HG03558 (cell line): ENCODE results near the gene ARHGEF7.
A peak's percentile ranks its signal among the peaks of the same experiment; 100 is the strongest.
"Not testable (repeated sequence)": the region's sequence is repeated elsewhere in the genome, so short reads cannot be mapped to it uniquely, and the experiment has no call there.

Source experiments
- ATAC-seq: cut with Tn5 transposase; IDR thresholded peaks from one replicate; pipeline ENCODE4 v1.9.1; 2021; ENCODE audit warnings: moderate number of reproducible peaks; ENCODE audit not compliant: unreplicated experiment; ENCODE audit errors: extremely low read depth

Gene ARHGEF7

GRCh38 chr13:111184458-111185401 is 69.6 kb downstream of the ARHGEF7 start:
- ATAC-seq, result peak; percentile 84

- ATAC-seq, result no peak
These were observed 71.3 kb downstream of the ARHGEF7 start for GRCh38 chr13:111186305-111186935.

- no peak for ATAC-seq
These were observed 72.9 kb downstream of the ARHGEF7 start for GRCh38 chr13:111187960-111188541.

DNA sequence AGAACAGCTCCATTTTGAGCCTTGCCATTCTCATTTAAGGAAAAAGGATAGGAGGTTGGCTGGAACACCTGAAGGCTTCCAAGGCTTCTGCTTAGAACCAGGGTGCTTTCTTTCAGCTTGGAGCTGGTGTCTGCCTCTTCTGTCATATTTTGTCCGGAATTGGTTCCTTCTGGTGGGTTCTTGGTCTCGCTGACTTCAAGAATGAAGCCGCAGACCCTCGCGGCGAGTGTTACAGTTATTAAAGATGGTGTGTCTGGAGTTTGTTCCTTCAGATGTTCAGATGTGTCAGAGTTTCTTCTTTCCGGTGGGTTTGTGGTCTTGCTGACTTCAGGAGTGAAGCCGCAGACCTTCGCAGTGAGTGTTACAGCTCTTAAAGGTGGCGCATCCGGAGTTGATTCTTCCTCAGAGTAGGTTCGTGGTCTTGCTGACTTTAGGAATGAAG is 74.0 kb downstream of the ARHGEF7 start:
- not testable (repeated sequence) for ATAC-seq

- ATAC-seq, result not testable (repeated sequence)
These were observed 74.4 kb downstream of the ARHGEF7 start for GRCh38 chr13:111189516-111189915.

- ATAC-seq, result not testable (repeated sequence)
These were observed 78.1 kb downstream of the ARHGEF7 start for GRCh38 chr13:111193223-111193622.

- ATAC-seq, result not testable (repeated sequence)
These were observed 79.5 kb downstream of the ARHGEF7 start for GRCh38 chr13:111194651-111195050.

- not testable (repeated sequence) for ATAC-seq
These were observed 83.7 kb downstream of the ARHGEF7 start for GRCh38 chr13:111198732-111199378.

DNA sequence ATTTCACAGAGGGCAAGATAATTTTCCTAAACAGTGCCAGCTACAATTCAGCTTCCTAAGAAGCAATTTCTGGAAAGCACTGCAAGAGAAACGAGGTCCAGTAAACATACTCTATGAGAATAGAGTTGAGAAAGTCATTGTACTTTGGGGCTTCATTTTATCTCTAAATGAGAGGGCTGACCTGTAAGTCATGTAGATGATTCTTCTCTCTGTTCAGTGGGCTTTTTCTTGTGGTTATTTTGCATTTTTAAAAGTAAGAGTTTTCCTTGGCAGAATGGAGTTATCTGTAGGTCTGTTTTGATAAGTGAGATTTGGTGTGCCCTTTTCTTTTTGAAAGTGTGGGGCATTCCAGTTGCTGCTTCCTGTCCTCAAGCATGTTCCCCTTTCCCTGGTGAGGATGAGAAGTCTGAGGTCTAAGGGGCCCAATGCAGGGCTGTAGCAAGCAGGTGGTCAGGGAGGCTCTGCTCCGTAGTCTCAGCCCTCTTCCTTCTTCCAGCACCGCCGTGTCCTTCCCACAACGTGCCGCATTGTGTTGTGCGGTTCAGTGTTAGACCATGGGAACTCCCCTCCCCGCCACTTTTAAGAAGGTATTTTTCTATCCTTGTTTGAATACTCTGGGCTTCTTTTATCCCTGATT is 86.3 kb downstream of the ARHGEF7 start:
- no peak for ATAC-seq

DNA sequence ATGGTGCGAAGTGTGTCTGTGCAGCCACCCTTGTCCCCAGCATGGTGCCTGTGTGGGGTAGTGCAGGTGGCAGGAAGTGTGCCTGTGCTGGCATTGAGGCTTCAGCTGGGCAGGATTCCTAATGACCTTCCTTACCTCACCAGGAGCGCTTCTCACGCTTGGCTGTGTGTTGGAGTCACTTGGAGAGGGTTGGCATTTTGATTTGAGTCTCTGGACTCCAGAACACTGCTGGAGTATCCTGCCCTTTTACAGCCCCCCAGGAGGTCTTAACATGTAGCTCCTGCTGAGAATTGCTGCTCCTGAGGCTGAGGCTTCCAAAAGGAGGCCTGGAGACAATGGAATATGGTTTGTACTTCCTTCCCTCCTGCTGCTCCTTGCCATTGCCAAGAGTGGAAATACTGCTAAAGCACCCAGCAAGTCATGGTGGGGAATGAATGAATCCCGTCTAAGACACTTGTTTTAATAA is 87.1 kb downstream of the ARHGEF7 start:
- ATAC-seq, result no peak

- peak; percentile 84 for ATAC-seq
These were observed 87.6 kb downstream of the ARHGEF7 start for GRCh38 chr13:111202745-111203144.

- ATAC-seq, result no peak
These were observed 88.8 kb downstream of the ARHGEF7 start for GRCh38 chr13:111203736-111204389.

- ATAC-seq, result no peak
These were observed 89.5 kb downstream of the ARHGEF7 start for GRCh38 chr13:111204438-111205177.

- ATAC-seq, result no peak
These were observed 91.0 kb downstream of the ARHGEF7 start for GRCh38 chr13:111206148-111206547.

GRCh38 chr13:111209613-111210012 is 94.5 kb downstream of the ARHGEF7 start:
- ATAC-seq, result no peak

GRCh38 chr13:111210091-111210490 is 95.0 kb downstream of the ARHGEF7 start:
- no peak for ATAC-seq

DNA sequence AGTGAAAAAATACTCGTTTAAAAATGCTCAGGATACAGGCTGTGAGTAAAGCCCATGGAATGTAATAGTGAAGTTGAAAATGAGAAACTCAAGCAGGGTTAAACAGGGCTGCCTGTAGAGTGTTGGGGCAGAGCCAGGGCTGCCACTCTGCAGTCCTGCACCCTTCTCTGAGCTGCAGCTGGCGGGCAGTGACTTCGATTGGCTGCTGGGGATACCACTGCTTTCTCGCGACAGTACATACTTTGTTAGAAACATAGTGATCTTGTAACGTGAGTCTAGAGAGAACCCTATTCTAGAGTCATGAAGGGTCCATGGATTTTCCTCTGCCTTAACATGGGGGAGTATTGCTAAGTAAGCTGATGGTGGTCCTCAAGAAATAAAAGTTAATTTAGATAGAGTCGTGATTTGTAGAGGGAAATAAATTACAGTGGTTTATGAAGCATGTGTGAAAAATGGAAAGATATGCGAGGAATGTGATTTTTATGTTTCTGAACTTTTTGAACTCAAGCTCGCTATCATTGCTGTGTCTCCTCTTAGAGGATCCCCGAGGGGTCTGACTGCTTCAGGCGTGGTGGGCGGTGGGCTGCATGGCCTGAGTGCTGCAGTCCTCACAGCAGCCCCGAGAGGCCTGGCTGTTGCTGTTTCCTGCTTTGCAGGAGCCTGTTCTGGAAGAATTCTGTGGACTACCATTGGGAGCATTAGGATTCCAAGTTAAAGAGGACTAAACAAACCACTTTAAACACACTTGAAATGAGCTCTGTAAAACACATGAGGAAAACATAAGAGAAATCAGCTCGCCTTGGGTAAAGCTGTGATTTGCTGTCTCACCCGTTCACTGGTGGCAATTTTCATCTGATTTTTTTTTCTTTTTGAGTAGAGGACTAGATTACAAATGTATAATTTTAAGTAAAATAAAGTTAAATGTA is 95.7 kb downstream of the ARHGEF7 start:
- no peak for ATAC-seq
